Middle frontal gyrus (tissue), 1 donor: ENCODE measurements around the gene MRFAP1.

Experiments
- DNase-seq: peaks from one replicate; pipeline ENCODE4 v3.0.0-alpha.2; 2015; ENCODE audit warnings: low spot score; ENCODE audit errors: extremely low spot score

MRFAP1 gene

DNA sequence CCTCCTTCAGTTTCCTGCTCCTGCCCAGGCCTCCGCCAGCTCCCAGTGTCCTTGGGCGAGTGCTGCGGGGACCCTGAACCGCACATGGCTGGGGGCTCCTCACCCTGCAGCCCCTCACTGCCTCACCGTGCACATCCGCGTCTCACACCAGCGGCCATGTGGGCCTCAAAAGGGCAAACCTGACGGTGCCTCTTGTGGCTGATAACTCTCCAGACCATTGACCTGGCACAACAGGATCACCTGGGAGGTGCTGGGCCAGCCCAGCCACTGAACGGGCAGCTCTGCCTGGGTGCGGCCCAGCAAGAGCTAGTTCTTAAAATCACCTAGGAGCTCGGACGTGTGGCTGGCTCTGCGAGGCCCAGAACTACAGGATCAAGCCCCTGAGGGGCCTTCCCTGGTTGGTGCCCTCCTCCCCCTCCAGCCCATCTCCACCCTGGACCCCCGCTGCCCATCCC lies 49.0 kb downstream of the MRFAP1 start:
- DNase-seq, result no peak
